DMS 273 (cell line): ENCODE data around the gene LMAN1L.

Source experiments
- DNase-seq: peaks from one replicate; lab custom pipeline; 2025; ENCODE audit not compliant: unreplicated experiment; lab: John Stamatoyannopoulos, UW

Gene LMAN1L

GRCh38 chr15:74793135-74794028 is 19.3 kb upstream of the LMAN1L start:
- no peak for DNase-seq

- no peak for DNase-seq
These were observed 18.2 kb upstream of the LMAN1L start for GRCh38 chr15:74794248-74794969.

- DNase-seq = no peak
These were observed 17.7 kb upstream of the LMAN1L start for GRCh38 chr15:74794970-74795349.

- no peak for DNase-seq
These were observed 16.5 kb upstream of the LMAN1L start for GRCh38 chr15:74795966-74796625.

DNA sequence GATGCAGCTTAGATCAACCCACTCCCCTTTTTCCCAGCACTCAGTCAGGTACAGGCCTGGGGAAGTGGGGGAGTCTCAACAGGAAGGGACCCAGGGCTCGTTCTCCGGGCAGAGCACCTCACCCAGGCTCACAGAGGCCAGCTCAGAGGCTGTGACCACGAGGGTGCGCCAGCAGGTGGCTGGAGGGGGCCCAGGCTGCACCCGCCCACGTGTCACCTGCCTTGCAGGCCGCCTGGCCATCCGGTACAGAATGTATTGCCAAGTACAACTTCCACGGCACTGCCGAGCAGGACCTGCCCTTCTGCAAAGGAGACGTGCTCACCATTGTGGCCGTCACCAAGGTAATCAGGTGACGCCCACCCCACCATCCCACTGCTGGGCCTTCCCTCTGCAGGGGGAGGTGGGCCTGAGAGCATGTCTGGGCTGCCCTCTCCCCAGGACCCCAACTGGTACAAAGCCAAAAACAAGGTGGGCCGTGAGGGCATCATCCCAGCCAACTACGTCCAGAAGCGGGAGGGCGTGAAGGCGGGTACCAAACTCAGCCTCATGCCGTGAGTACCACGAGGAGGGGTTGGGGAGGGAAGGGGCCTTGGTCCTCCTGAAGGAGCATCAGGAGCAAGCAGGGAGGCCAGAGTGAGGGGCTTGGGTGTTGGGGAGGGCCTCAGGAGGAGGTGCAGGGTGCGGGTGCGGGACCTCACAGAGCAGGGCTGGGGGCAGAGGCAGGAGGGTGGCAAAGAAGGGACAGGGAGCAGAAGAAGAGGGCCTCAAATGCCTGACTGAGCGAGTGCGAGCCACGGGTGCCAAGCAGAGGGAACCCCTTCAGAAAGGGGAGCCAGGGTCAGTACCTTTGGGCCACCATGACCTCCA is 14.0 kb upstream of the LMAN1L start:
- no peak for DNase-seq

DNA sequence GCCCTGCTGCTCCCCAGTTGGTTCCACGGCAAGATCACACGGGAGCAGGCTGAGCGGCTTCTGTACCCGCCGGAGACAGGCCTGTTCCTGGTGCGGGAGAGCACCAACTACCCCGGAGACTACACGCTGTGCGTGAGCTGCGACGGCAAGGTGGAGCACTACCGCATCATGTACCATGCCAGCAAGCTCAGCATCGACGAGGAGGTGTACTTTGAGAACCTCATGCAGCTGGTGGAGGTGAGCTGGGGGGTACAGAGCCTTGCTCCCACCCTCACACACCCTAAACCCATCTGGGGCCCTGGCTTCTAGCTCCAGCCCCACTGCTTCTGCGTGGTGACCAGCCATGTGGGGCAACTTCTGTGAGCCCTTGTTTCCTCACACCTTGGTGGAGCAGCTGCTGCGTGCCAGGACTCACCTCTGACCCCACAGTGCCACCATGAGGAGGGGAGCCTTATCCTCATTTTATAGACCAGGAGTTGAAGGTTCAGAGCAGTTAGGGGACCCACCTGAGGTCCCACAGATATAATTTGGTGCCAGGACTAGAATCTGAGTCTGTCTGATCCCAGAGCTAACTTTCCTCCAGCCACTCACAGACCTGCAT is 13.3 kb upstream of the LMAN1L start:
- no peak for DNase-seq

DNA sequence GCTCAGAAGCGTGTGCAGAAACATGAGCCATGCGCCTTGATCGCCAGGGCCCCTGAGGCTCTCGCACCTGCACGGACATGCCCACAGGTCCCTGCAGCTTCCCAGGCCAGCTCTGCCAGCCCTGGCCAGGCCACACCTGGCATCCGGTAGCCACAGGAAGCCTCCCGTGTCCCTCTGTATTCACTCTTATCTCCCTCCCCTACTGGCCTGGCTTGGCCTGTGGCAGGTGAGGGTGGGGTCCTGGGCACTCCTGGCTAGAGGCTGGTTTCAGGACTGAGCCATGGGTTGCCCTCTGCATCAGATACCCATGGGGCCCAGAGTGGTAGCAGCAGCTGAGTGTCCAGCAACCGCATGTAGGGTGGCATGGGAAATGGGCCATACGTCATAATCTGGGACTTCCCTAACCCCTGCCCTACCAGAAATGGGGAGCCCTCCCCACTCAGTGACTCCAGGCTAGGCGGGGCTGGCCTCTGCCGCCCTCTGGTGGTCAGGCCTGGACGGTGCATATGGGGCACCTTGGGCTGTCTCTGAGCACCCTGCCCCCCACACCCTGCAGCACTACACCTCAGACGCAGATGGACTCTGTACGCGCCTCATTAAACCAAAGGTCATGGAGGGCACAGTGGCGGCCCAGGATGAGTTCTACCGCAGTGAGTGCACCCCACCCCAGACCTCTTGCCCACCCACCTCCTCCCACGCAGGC is 12.6 kb upstream of the LMAN1L start:
- peak; percentile 76 for DNase-seq

GRCh38 chr15:74800559-74801094 is 12.0 kb upstream of the LMAN1L start:
- DNase-seq = no peak

GRCh38 chr15:74801311-74801997 is 11.2 kb upstream of the LMAN1L start:
- DNase-seq = no peak

GRCh38 chr15:74802290-74802689 is 10.3 kb upstream of the LMAN1L start:
- no peak for DNase-seq

DNA sequence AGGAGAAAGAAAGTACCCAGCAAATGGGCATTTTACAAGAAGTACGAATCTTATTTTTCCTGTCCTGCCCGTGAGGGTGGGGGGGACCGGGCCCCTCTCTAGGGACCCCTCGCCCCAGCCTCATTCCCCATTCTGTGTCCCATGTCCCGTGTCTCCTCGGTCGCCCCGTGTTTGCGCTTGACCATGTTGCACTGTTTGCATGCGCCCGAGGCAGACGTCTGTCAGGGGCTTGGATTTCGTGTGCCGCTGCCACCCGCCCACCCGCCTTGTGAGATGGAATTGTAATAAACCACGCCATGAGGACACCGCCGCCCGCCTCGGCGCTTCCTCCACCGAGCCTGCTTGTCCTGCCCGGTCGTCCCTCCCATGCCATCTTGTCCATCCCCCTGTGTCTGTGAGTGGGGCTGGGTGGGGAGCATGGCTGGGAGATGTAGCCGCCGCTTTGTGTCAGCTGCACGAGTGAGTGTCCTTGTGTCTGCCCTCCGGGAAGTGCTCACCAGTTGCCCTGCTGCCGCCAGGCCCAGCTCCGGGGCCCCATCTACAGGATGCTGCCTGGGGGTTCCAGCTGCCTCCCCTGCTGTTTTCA is 9.7 kb upstream of the LMAN1L start:
- DNase-seq = no peak

DNA sequence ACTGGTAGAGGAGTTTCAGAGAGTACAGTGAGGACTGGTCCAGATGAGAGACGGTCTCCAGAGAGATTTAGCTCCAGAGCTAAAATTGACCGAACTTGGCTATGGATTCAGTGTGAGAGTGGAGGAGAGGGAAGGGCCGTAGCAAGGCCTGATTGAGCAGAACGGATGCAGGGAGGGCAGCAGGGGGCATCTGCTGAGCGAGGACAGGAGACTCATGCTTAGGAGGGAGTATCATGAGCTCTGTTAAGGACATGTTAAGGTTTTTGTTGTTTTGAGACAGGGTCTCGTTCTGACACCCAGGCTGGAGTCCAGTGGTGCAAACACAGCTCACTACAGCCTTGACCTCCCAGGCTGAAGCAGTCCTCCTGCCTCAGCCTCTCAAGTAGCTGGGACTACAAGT is 7.7 kb upstream of the LMAN1L start:
- DNase-seq = no peak

GRCh38 chr15:74807282-74807681 is 5.4 kb upstream of the LMAN1L start:
- no peak for DNase-seq

DNA sequence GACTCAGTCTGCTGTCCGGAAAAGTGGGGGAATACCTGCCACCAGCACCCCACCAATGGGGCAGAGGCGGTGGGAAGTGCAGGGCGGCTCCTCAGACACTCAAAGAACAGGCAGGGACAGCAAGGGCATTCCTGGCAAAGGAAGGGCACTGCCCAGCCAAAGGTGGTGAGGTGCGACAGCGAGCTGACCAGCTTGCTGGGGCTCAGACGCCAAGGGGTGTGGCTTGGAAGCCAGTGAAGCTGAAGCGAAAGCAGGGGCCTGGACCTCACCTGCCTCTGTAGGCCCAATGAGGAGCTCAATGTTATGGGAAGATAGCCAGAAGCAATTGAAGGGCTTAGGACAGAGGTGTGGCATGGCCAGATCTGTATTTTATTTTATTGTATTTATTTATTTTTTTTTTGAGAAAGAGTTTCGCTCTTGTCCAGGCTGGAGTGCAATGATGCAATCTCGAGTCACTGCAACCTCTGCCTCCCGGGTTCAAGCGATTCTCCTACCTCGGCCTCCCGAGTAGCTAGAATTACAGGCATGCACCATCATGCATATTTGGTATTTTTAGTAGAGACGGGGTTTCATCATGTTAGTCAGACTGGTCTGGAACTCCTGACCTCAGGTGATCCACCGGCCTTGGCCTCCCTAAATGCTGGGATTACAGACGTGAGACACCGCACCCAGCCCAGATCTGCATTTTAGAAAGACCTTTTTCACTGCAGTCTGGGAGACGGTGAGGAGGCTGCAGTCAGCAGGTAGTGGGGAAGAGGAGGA is 4.4 kb upstream of the LMAN1L start:
- DNase-seq = no peak

DNA sequence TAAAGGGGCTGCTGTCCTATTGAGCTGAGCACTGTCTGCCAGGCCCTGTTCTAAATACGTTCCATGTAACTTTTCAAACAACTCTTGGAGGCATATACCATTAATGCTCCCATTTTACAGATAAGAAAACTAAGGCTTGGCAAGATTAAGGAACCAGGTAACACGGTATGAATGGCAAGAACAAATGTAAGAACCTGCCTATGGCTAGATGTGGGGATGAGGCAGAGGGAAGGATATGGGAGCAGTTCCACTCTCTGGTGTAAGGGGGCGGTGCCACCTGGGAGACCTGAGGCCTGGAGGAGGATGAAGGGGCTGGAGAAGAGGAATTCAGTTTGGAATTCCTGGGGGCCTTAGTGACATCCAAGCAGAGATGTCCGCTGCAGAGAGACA is 3.8 kb upstream of the LMAN1L start:
- peak; percentile 20 for DNase-seq

DNA sequence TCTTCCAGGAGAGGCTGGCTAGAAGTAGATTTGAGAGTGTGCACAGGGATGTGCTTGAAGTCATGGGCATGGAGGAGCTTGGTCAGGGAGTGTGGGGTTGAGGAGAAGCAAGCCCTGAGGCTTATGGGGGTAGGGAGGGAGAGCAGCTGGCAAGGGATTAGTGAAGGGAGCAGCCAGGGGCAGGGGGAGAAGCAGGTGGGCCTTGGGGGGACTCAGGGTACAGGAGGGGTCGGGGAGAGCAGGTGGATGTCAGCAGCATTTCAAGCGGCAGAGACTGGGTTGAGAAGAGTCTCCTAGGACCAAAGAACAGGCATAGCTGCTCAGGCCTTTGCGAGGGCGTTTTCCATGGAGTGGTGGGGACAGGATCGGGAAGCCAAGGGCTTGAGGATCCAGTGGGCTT is 3.4 kb upstream of the LMAN1L start:
- no peak for DNase-seq

DNA sequence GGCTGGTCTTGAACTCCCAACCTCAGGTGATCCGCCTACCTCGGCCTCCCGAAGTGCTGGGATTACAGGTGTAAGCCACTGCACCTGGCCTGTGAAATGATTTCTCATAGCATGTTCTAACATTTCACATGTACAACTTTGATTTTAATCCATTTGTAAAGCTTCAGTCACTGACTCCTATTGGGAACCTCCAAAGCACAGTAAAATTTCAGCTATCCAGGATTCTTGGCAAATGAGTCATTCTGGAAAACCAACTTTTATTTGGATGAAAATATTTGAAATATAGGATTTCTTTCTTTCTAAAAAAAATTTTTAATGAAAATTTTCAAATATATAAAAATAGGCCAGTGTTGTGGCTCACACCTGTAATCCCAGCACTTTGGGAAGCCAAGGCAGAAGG is 2.7 kb upstream of the LMAN1L start:
- DNase-seq = no peak
